Keratinocyte (primary cell): ENCODE measurements around the gene VIPR2.

Source experiments
- CTCF ChIP-seq, 3 experiments: IDR thresholded peaks in 1 of 3; conservative IDR thresholded peaks in 1 of 3; optimal IDR thresholded peaks in 1 of 3; 2 replicates in 2 of 3; 3 replicates in 1 of 3; pipeline versions ENCODE3 to v1.5.1; 2011; ENCODE audit warnings: low read length in 3 of 3, mild to moderate bottlenecking in 3 of 3, moderate library complexity in 2 of 3, control low read depth in 1 of 3, inconsistent platforms in 1 of 3; ENCODE audit not compliant: insufficient read depth in 2 of 3; ENCODE audit errors: extremely low read depth in 1 of 3
- EZH2 ChIP-seq: IDR thresholded peaks from one replicate; pipeline ENCODE4 v1.6.1; 2012; ENCODE audit warnings: inconsistent platforms, mild to moderate bottlenecking, low read length, moderate library complexity

- TF ChIP-seq CTCF (optimal IDR thresholded peaks at IDR 0.05 in 1 of 3, IDR thresholded peaks at IDR 0.05 in 1 of 3, conservative IDR thresholded peaks at IDR 0.05 in 1 of 3; ENCODE audit: extremely low read depth in 1 of 3, insufficient read depth in 2 of 3, low read length in 3 of 3) (no peak), EZH2 (no peak)
Measured at GRCh38 chr7:159148430-159149395, 4.0 kb upstream of the VIPR2 start.
